Neural progenitor cell (in vitro differentiated cells): ENCODE data around the gene PTBP3. TPM values are rescaled to one million over a fixed set of nuclear protein-coding genes. Genes with fewer than 3 reads are reported as not detected.
A peak's percentile ranks its signal among the peaks of the same experiment; 100 is the strongest.

ENCODE experiments used
- DNase-seq: peaks from one replicate; pipeline ENCODE4 v3.0.0-alpha.2; 2016; ENCODE audit warnings: low spot score
- H2AFZ ChIP-seq: fragments of 200-600 bp; sonication (generic); replicated peaks from 2 replicates; pipeline ENCODE4 v1.6.1; 2016; ENCODE audit warnings: antibody characterized with exemption
- H3F3A ChIP-seq: fragments of 200-600 bp; sonication (generic); 2 replicates; pipeline ENCODE4 v1.6.1; 2016; ENCODE audit warnings: antibody characterized with exemption, low read depth
- H3K27ac ChIP-seq: fragments of 200-600 bp; sonication (generic); 2 replicates; pipeline ENCODE4 v1.5.1; 2016; ENCODE audit warnings: mild to moderate bottlenecking
- H3K27me3 ChIP-seq: fragments of 200-600 bp; sonication (generic); 2 replicates; pipeline ENCODE4 v1.6.1; 2016; ENCODE audit warnings: mild to moderate bottlenecking, moderate library complexity
- H3K36me3 ChIP-seq: fragments of 200-600 bp; sonication (generic); 2 replicates; pipeline ENCODE4 v1.5.1; 2016
- H3K4me1 ChIP-seq: fragments of 200-600 bp; sonication (generic); 2 replicates; pipeline ENCODE4 v1.6.1; 2016; ENCODE audit warnings: mixed run types
- H3K4me2 ChIP-seq: fragments of 200-600 bp; sonication (generic); 2 replicates; pipeline ENCODE4 v1.6.1; 2016
- H3K4me3 ChIP-seq: fragments of 200-600 bp; sonication (generic); 2 replicates; pipeline ENCODE4 v1.5.1; 2016
- H3K79me2 ChIP-seq: fragments of 200-600 bp; sonication (generic); 2 replicates; pipeline ENCODE4 v1.6.1; 2016; ENCODE audit warnings: low read depth
- H3K9ac ChIP-seq: fragments of 200-600 bp; sonication (generic); 2 replicates; pipeline ENCODE4 v1.6.1; 2016
- H3K9me3 ChIP-seq: fragments of 200-600 bp; sonication (generic); 2 replicates; pipeline ENCODE4 v1.5.1; 2016; ENCODE audit warnings: low read depth
- H4K20me1 ChIP-seq: fragments of 200-600 bp; sonication (generic); 2 replicates; pipeline ENCODE4 v1.6.1; 2016; ENCODE audit warnings: low read depth
- H3K27ac Mint-ChIP-seq: 3 replicates; pipeline ENCODE4 v1.8.0; 2021; ENCODE audit warnings: mixed read lengths
- H3K27me3 Mint-ChIP-seq: 2 replicates; pipeline ENCODE4 v1.8.0; 2022; ENCODE audit warnings: low read depth, mild to moderate bottlenecking, inconsistent platforms, moderate library complexity, mixed read lengths; ENCODE audit not compliant: insufficient read depth
- H3K36me3 Mint-ChIP-seq: 3 replicates; pipeline ENCODE4 v1.8.0; 2021; ENCODE audit warnings: mixed read lengths
- H3K4me1 Mint-ChIP-seq: 3 replicates; pipeline ENCODE4 v1.8.0; 2021; ENCODE audit warnings: mixed read lengths
- H3K4me3 Mint-ChIP-seq: 3 replicates; pipeline ENCODE4 v1.8.0; 2021; ENCODE audit warnings: mild to moderate bottlenecking, moderate library complexity, mixed read lengths
- H3K9me3 Mint-ChIP-seq: 3 replicates; pipeline ENCODE4 v1.8.0; 2020; ENCODE audit warnings: mixed read lengths
- EZH2 ChIP-seq: fragments of 200-600 bp; sonication (generic); IDR thresholded peaks from 2 replicates; pipeline ENCODE4 v1.6.1; 2017; ENCODE audit warnings: antibody characterized with exemption, mild to moderate bottlenecking, moderate library complexity
- EZH2phosphoT487 ChIP-seq: fragments of 200-600 bp; sonication (generic); IDR thresholded peaks from 2 replicates; pipeline ENCODE4 v1.6.1; 2017; ENCODE audit warnings: antibody characterized with exemption
- total RNA-seq: library from RNA; depleted of rRNA; stranded (reverse); fragments of >200 nt; gene quantifications from 2 replicates; pipeline ENCODE4 v1.2.3, GENCODE V29; 2015; ENCODE audit warnings: low replicate concordance
- TF ChIP-seq, protein P1 (sequence below): fragments of 200-600 bp; sonication (generic); IDR thresholded peaks from 2 replicates; pipeline ENCODE4 v1.5.1; 2017; ENCODE audit warnings: antibody characterized with exemption, mild to moderate bottlenecking

Gene PTBP3
- total RNA-seq, 1 donor from 2014 or later, result 84.7 TPM

DNA sequence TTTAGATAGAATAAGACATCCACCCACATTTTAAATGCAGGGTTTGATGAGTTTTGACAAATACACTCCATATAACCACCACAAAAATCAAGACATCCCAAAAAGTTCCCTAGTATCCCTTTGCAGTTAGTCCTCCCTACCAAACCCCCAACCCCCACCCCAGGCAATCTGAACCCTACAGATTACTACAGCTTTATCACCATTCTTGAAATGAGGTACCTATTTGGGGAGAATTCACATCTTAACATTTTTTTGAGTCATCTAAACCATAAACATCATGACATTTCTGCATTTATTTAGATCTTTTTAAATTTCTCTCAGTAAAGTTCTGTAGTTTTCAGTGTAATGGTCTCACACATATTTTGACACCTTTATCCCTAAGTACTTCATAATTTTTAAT, 53.9 kb downstream of the PTBP3 start:
- H4K20me1 ChIP-seq, result peaks cover 22% of the 10 kb centered on the region
- peaks cover 34% of the 10 kb centered on the region for H3K4me1 ChIP-seq
- peaks cover 14% of the 10 kb centered on the region for H3F3A ChIP-seq
- no peaks in the 10 kb centered on the region for H3K27me3 Mint-ChIP-seq
- TF ChIP-seq, protein P1, sequence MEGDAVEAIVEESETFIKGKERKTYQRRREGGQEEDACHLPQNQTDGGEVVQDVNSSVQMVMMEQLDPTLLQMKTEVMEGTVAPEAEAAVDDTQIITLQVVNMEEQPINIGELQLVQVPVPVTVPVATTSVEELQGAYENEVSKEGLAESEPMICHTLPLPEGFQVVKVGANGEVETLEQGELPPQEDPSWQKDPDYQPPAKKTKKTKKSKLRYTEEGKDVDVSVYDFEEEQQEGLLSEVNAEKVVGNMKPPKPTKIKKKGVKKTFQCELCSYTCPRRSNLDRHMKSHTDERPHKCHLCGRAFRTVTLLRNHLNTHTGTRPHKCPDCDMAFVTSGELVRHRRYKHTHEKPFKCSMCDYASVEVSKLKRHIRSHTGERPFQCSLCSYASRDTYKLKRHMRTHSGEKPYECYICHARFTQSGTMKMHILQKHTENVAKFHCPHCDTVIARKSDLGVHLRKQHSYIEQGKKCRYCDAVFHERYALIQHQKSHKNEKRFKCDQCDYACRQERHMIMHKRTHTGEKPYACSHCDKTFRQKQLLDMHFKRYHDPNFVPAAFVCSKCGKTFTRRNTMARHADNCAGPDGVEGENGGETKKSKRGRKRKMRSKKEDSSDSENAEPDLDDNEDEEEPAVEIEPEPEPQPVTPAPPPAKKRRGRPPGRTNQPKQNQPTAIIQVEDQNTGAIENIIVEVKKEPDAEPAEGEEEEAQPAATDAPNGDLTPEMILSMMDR, result no peak
- TF ChIP-seq EZH2phosphoT487 (no peak), EZH2 (no peak)
- H3K36me3 ChIP-seq, result no peaks in the 10 kb centered on the region
- no peak overlapping the region for H3K27ac ChIP-seq
- no peak overlapping the region for H3K4me2 ChIP-seq
- peaks cover 63% of the 10 kb centered on the region for H3K79me2 ChIP-seq
- peaks cover 19% of the 10 kb centered on the region for H3K9me3 Mint-ChIP-seq
- no peak overlapping the region for H3K4me3 Mint-ChIP-seq
- no peaks in the 10 kb centered on the region for H3K9me3 ChIP-seq
- no peak overlapping the region for H2AFZ ChIP-seq
- no peak overlapping the region for H3K4me3 ChIP-seq
- H3K27me3 ChIP-seq, result no peaks in the 10 kb centered on the region
- H3K9ac ChIP-seq, result no peak overlapping the region
- peaks cover 23% of the 10 kb centered on the region for H3K36me3 Mint-ChIP-seq
- H3K27ac Mint-ChIP-seq, result no peak overlapping the region
- H3K4me1 Mint-ChIP-seq, result no peaks in the 10 kb centered on the region
- no peak for DNase-seq

DNA sequence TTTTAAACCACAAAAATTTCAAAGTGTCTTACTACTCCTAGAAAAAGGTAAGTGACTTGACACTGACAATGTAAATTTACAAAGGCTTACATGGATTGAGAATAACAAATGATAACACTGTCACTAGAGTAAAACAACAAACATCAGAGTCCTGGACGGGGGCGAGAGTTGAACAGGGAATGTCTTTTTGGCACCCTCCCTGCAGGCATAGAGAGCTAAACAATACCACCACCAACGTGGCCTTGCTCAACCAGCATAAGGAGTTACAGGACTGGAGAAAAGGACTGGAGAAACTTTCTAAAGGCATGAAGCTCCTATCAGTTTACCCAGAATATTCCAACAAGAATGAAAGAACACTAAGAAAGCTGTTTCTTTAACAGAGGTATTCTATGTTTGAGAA, 55.3 kb downstream of the PTBP3 start:
- peaks cover 10% of the 10 kb centered on the region for H3F3A ChIP-seq
- Mint-ChIP-seq H3K27me3 (no peaks in the 10 kb centered on the region), H3K4me3 (no peak overlapping the region), H3K36me3 (peaks cover 13% of the 10 kb centered on the region), H3K4me1 (peaks cover 2% of the 10 kb centered on the region), H3K27ac (no peak overlapping the region), H3K9me3 (peaks cover 5% of the 10 kb centered on the region)
- H3K9ac ChIP-seq, result peak overlapping the region; percentile 10
- peaks cover 46% of the 10 kb centered on the region for H3K4me1 ChIP-seq
- TF ChIP-seq, protein P1, result no peak
- TF ChIP-seq EZH2 (no peak), EZH2phosphoT487 (no peak)
- DNase-seq, result peak; percentile 21
- peak overlapping the region; percentile 15 for H3K4me2 ChIP-seq
- H3K27me3 ChIP-seq, result no peaks in the 10 kb centered on the region
- H2AFZ ChIP-seq, result no peak overlapping the region
- peak overlapping the region; percentile 16 for H3K27ac ChIP-seq
- H3K79me2 ChIP-seq, result peaks cover 74% of the 10 kb centered on the region
- H4K20me1 ChIP-seq, result peaks cover 22% of the 10 kb centered on the region
- no peak overlapping the region for H3K4me3 ChIP-seq
- no peaks in the 10 kb centered on the region for H3K9me3 ChIP-seq
- H3K36me3 ChIP-seq, result no peaks in the 10 kb centered on the region

DNA sequence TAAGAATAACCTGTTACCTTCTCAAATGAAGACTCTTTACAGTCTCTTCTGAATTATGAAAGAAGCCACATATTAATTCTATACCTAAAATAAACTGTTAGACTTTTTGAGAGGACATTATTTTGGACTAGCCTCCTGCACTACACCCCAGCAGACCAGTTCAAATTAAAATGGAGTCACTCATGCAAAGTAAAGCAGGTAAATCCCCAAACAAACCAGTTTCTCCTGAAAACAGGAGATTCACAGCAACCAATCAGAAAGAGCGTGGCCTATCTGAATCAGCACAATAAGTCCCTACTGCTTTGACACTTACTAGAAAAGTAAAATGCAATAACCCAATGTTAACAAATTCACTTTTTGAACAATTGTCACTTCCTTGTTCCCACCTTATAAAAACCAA, 58.8 kb downstream of the PTBP3 start:
- DNase-seq, result peak; percentile 43
- H3K27me3 ChIP-seq, result no peaks in the 10 kb centered on the region
- no peak overlapping the region for H2AFZ ChIP-seq
- no peaks in the 10 kb centered on the region for H3K9me3 ChIP-seq
- H3K4me3 ChIP-seq, result no peak overlapping the region
- peaks cover 96% of the 10 kb centered on the region for H3K79me2 ChIP-seq
- Mint-ChIP-seq H3K36me3 (peaks cover 17% of the 10 kb centered on the region), H3K27ac (no peak overlapping the region), H3K27me3 (no peaks in the 10 kb centered on the region), H3K4me1 (peaks cover 2% of the 10 kb centered on the region), H3K9me3 (peaks cover 2% of the 10 kb centered on the region), H3K4me3 (no peak overlapping the region)
- TF ChIP-seq, protein P1, result no peak
- TF ChIP-seq EZH2, result no peak
- TF ChIP-seq EZH2phosphoT487, result no peak
- no peak overlapping the region for H3K27ac ChIP-seq
- H3K36me3 ChIP-seq, result no peaks in the 10 kb centered on the region
- H3K9ac ChIP-seq, result no peak overlapping the region
- peaks cover 6% of the 10 kb centered on the region for H3F3A ChIP-seq
- peaks cover 46% of the 10 kb centered on the region for H3K4me1 ChIP-seq
- peaks cover 16% of the 10 kb centered on the region for H4K20me1 ChIP-seq
- peak overlapping the region; percentile 40 for H3K4me2 ChIP-seq
